ENCODE results near the gene ENTPD1.
"Not testable (repeated sequence)": the region's sequence is repeated elsewhere in the genome, so short reads cannot be mapped to it uniquely, and the experiment has no call there.

ENTPD1 gene

GRCh38 chr10:95756041-95756761, at the start of gene ENTPD1:
Gene ENTPD1, plus strand, starts transcription at chr10:95756163. Its CDS starts 77 bp downstream, at chr10:95756240.
- DNase-seq, result no peak

GRCh38 chr10:95706573-95706972, 49.4 kb upstream of the ENTPD1 start:
- DNase-seq, result no peak

GRCh38 chr10:95706990-95707389, 49.0 kb upstream of the ENTPD1 start:
- no peak for DNase-seq

- no peak for DNase-seq
These were observed 44.5 kb upstream of the ENTPD1 start for GRCh38 chr10:95711492-95711891.

- DNase-seq, result no peak
These were observed 39.5 kb upstream of the ENTPD1 start for GRCh38 chr10:95716466-95716865.

- DNase-seq, result no peak
These were observed 39.1 kb upstream of the ENTPD1 start for GRCh38 chr10:95716866-95717265.

- DNase-seq, result not testable (repeated sequence)
These were observed 35.2 kb upstream of the ENTPD1 start for GRCh38 chr10:95720745-95721144.

- not testable (repeated sequence) for DNase-seq
These were observed 33.5 kb upstream of the ENTPD1 start for GRCh38 chr10:95722496-95722895.

GRCh38 chr10:95728526-95728925, 27.4 kb upstream of the ENTPD1 start:
- no peak for DNase-seq

GRCh38 chr10:95729323-95730055, 26.5 kb upstream of the ENTPD1 start:
- DNase-seq, result no peak

GRCh38 chr10:95730233-95730632, 25.7 kb upstream of the ENTPD1 start:
- DNase-seq, result no peak

GRCh38 chr10:95732907-95733306, 23.1 kb upstream of the ENTPD1 start:
- not testable (repeated sequence) for DNase-seq

GRCh38 chr10:95739056-95739455, 16.9 kb upstream of the ENTPD1 start:
- DNase-seq, result no peak

GRCh38 chr10:95741807-95742467, 14.0 kb upstream of the ENTPD1 start:
- DNase-seq, result no peak

GRCh38 chr10:95742485-95742884, 13.5 kb upstream of the ENTPD1 start:
- no peak for DNase-seq

GRCh38 chr10:95742962-95743535, 12.9 kb upstream of the ENTPD1 start:
- no peak for DNase-seq

- DNase-seq, result no peak
These were observed 10.5 kb upstream of the ENTPD1 start for GRCh38 chr10:95745501-95745900.

- no peak for DNase-seq
These were observed 7.6 kb upstream of the ENTPD1 start for GRCh38 chr10:95748349-95748748.

- no peak for DNase-seq
These were observed 405 bp upstream of the ENTPD1 start for GRCh38 chr10:95755511-95756004.

GRCh38 chr10:95756809-95757684, 1.1 kb downstream of the ENTPD1 start:
- DNase-seq, result no peak

- DNase-seq, result no peak
These were observed 2.5 kb downstream of the ENTPD1 start for GRCh38 chr10:95758351-95759025.

All from NCI-H510A (cell line).